ENCODE measurements around the gene PRSS1. TPM values are rescaled to one million over a fixed set of nuclear protein-coding genes. Genes with fewer than 3 reads are reported as not detected.

Gene PRSS1
- total RNA-seq, 4 donors from 2014 or later, result 1.0 TPM; not detected in 3

DNA sequence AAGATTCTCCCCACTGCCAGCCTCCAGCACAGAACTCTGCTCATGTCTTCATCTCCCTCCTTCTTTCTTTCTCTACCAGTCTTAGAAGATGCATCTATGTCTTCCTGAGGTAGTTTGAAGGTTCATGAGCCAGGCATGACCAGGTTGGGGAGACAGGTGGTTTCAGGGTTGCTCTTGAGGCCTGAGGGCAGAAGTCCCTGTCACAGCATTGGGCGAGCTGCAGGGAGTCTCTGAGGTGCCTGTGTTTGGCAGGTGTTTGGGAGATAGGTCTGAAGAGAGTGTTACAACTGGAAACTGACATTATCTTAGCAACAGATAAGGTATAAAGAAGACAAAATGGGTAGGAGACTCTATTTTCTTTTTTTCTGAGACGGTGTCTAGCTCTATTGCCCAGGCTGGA, 40.2 kb downstream of the PRSS1 start:
- TF ChIP-seq, protein P1, sequence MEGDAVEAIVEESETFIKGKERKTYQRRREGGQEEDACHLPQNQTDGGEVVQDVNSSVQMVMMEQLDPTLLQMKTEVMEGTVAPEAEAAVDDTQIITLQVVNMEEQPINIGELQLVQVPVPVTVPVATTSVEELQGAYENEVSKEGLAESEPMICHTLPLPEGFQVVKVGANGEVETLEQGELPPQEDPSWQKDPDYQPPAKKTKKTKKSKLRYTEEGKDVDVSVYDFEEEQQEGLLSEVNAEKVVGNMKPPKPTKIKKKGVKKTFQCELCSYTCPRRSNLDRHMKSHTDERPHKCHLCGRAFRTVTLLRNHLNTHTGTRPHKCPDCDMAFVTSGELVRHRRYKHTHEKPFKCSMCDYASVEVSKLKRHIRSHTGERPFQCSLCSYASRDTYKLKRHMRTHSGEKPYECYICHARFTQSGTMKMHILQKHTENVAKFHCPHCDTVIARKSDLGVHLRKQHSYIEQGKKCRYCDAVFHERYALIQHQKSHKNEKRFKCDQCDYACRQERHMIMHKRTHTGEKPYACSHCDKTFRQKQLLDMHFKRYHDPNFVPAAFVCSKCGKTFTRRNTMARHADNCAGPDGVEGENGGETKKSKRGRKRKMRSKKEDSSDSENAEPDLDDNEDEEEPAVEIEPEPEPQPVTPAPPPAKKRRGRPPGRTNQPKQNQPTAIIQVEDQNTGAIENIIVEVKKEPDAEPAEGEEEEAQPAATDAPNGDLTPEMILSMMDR (IDR thresholded peaks at IDR 0.05), result no peak
- no peak for TF ChIP-seq POLR2A (IDR thresholded peaks at IDR 0.05)
- Histone ChIP-seq H3K36me3 (no peaks in the 10 kb centered on the region), H3K4me3 (no peak overlapping the region), H3K27me3 (no peaks in the 10 kb centered on the region), H3K27ac (no peak overlapping the region), H3K9me3 (no peaks in the 10 kb centered on the region), H3K4me1 (no peaks in the 10 kb centered on the region)
- no peak for DNase-seq
- intact Hi-C loops (cut with DNase I; ENCODE audit: low total_unique reads), result no loop called here

DNA sequence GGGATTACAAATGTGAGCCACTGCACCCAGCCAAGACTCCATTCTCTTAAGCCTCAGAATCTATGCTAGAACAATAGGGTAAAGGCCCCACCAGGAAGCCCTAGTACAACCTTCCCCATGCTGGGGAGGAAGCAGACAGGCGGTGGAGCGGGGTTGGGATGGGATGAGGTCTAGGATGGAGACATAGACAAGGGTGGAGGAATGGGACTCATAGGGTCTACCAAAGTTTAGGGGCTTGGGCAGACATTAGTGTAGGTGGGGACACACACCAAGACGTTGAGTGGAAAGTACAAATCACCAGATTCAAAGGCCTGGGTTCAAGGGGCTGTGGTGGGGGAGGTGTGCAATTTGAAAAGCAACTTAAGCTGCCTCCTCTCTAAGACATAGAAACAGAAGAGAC, 40.8 kb downstream of the PRSS1 start:
- H3K36me3 ChIP-seq, result no peaks in the 10 kb centered on the region
- TF ChIP-seq, protein P1 (IDR thresholded peaks at IDR 0.05), result no peak
- TF ChIP-seq POLR2A (IDR thresholded peaks at IDR 0.05), result no peak
- DNase-seq, result no peak
- no peak overlapping the region for H3K27ac ChIP-seq
- no peak overlapping the region for H3K4me3 ChIP-seq
- no peaks in the 10 kb centered on the region for H3K27me3 ChIP-seq
- intact Hi-C loops (cut with DNase I; ENCODE audit: low total_unique reads), result no loop called here
- no peaks in the 10 kb centered on the region for H3K4me1 ChIP-seq
- no peaks in the 10 kb centered on the region for H3K9me3 ChIP-seq

DNA sequence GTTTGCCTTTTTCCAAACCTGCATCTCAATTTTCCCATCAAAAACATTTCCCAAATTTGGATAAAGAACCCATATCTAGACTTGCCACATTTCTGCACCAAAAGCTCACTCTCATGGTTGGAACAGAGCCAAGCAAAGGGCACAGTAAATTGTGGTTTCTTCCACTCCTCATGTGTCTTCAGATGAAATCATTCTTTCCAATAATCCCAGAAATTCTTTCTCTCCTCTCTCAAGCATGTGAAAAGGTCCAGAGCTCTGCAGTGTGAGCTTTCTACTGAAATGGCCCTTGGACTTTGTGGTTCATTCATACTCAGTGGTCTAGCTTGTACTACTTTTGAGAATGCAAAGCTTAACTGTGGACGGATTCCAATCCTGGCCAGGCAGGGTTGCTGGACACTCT, 41.3 kb downstream of the PRSS1 start:
- TF ChIP-seq, protein P1 (IDR thresholded peaks at IDR 0.05), result no peak
- no peak for TF ChIP-seq POLR2A (IDR thresholded peaks at IDR 0.05)
- Histone ChIP-seq H3K4me1 (no peaks in the 10 kb centered on the region), H3K36me3 (no peaks in the 10 kb centered on the region), H3K9me3 (no peaks in the 10 kb centered on the region), H3K27me3 (no peaks in the 10 kb centered on the region), H3K27ac (no peak overlapping the region), H3K4me3 (no peak overlapping the region)
- intact Hi-C loops (cut with DNase I; ENCODE audit: low total_unique reads), result no loop called here
- no peak for DNase-seq

DNA sequence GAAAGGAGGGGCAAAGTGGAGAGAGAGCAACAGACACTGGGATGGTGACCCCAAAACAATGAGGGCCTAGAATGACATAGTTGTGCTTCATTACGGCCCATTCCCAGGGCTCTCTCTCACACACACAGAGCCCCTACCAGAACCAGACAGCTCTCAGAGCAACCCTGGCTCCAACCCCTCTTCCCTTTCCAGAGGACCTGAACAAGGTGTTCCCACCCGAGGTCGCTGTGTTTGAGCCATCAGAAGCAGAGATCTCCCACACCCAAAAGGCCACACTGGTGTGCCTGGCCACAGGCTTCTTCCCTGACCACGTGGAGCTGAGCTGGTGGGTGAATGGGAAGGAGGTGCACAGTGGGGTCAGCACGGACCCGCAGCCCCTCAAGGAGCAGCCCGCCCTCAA, 42.2 kb downstream of the PRSS1 start:
- intact Hi-C loops (cut with DNase I; ENCODE audit: low total_unique reads), result no loop called here
- H3K9me3 ChIP-seq, result no peaks in the 10 kb centered on the region
- TF ChIP-seq POLR2A (IDR thresholded peaks at IDR 0.05), result no peak
- TF ChIP-seq, protein P1 (IDR thresholded peaks at IDR 0.05), result no peak
- DNase-seq, result no peak
- H3K36me3 ChIP-seq, result no peaks in the 10 kb centered on the region
- peaks cover 0 to 2% of the 10 kb centered on the region in 2 donors for H3K4me1 ChIP-seq
- H3K27me3 ChIP-seq, result peaks cover 0 to 5% of the 10 kb centered on the region in 2 donors
- H3K4me3 ChIP-seq, result no peak overlapping the region
- H3K27ac ChIP-seq, result no peak overlapping the region

DNA sequence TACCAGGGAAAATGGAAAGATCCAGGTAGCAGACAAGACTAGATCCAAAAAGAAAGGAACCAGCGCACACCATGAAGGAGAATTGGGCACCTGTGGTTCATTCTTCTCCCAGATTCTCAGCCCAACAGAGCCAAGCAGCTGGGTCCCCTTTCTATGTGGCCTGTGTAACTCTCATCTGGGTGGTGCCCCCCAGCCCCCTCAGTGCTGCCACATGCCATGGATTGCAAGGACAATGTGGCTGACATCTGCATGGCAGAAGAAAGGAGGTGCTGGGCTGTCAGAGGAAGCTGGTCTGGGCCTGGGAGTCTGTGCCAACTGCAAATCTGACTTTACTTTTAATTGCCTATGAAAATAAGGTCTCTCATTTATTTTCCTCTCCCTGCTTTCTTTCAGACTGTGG, 42.9 kb downstream of the PRSS1 start:
- Histone ChIP-seq H3K36me3 (no peaks in the 10 kb centered on the region), H3K9me3 (no peaks in the 10 kb centered on the region), H3K4me3 (no peak overlapping the region), H3K4me1 (peaks cover 0 to 9% of the 10 kb centered on the region in 2 donors), H3K27ac (no peak overlapping the region), H3K27me3 (peaks cover 0 to 10% of the 10 kb centered on the region in 2 donors)
- intact Hi-C loops (cut with DNase I; ENCODE audit: low total_unique reads), result no loop called here
- TF ChIP-seq POLR2A (IDR thresholded peaks at IDR 0.05), result no peak
- TF ChIP-seq, protein P1 (IDR thresholded peaks at IDR 0.05), result no peak
- DNase-seq, result no peak

All from uterus (tissue), 4 donors.